ENCODE data around the gene ZC3H7A. TPM values are rescaled to one million over a fixed set of nuclear protein-coding genes. Genes with fewer than 3 reads are reported as not detected.

Gene ZC3H7A
- total and polyA plus RNA-seq, 2 of the 4 experiments (the other 2 are of a cell fraction): 22.2 to 53.9 TPM

- H3K9me1 ChIP-seq (ENCODE audit: insufficient read depth, low read length): peaks cover 10% of the 10 kb centered on the region
- dilution Hi-C loops (cut with HindIII; ENCODE audit: low sequenced_read_pairs, unreplicated experiment) (no loop called here), intact Hi-C loops (cut with micrococcal nuclease) (no loop called here), in situ Hi-C loops (cut with MboI; ENCODE audit: low sequenced_read_pairs) (no loop called here)
- H3K27me3 ChIP-seq (ENCODE audit: control insufficient read depth, insufficient read depth, low read length): no peaks in the 10 kb centered on the region
- no peak overlapping the region; the same call in 1 of the 2 replicates for H3K4me2 ChIP-seq (ENCODE audit: low read depth, low read length)
- no peak overlapping the region for H4K8ac ChIP-seq (ENCODE audit: low read depth in 2 of 2, low read length in 2 of 2)
- POLR2A ChIA-PET (ENCODE audit: unreplicated experiment): no interaction called here
- no peaks in the 10 kb centered on the region for H3K9me3 ChIP-seq (ENCODE audit: control insufficient read depth, insufficient read depth, low read length)
- no peak overlapping the region for H3K23ac ChIP-seq (ENCODE audit: low read depth, low read length)
- H2AK9ac ChIP-seq (replicated peaks; ENCODE audit: low read depth, low read length, poor library complexity): no peak overlapping the region
- DNase-seq (peak; percentile 90), ATAC-seq (ENCODE audit: low read depth) (peak; percentile 71)
- peaks cover 14% of the 10 kb centered on the region for H3K4me1 ChIP-seq (ENCODE audit: control insufficient read depth, insufficient read depth, low read length)
- no peak overlapping the region for H2BK20ac ChIP-seq (ENCODE audit: low read depth, low read length)
- TF ChIP-seq MXI1 (IDR thresholded peaks at IDR 0.05; ENCODE audit: borderline replicate concordance, low read depth, low read length) (no peak), MAFK (IDR thresholded peaks at IDR 0.05; ENCODE audit: low read depth, low read length) (no peak), CEBPB (IDR thresholded peaks at IDR 0.05; ENCODE audit: low read depth, low read length) (peak; percentile 95)
- no peak overlapping the region for H3K27ac ChIP-seq (ENCODE audit: insufficient read depth, low read length)
- CTCF ChIA-PET: interaction anchor here (0.5 to 1.6 kb wide), 3 partner anchors 37 to 91 kb away, joined by 3 to 5 read pairs (median 4); partner anchors contain the start of gene ZC3H7A
- peak overlapping the region; percentile 3 for H2BK5ac ChIP-seq (ENCODE audit: low read depth, low read length, poor library complexity, severe bottlenecking)
- no peak overlapping the region for H3K4ac ChIP-seq (ENCODE audit: low read depth, low read length)
- no peak overlapping the region for H3K9ac ChIP-seq (ENCODE audit: low read depth, low read length)
- H2BK15ac ChIP-seq (ENCODE audit: low read depth, low read length): no peak overlapping the region
- no peak overlapping the region for H3K56ac ChIP-seq (ENCODE audit: extremely low read depth, insufficient read depth, low read length)
- peaks cover 0 to 9% of the 10 kb centered on the region in 2 experiments; a peak in 1 of 4 replicates for H3K79me1 ChIP-seq (ENCODE audit: low read depth in 1 of 2, low read length in 2 of 2)
- H2AK5ac ChIP-seq (ENCODE audit: low read depth, low read length): no peak overlapping the region
- no peak overlapping the region for H2AFZ ChIP-seq (replicated peaks; ENCODE audit: low read length, poor library complexity)
- peaks cover 11% of the 10 kb centered on the region for H4K20me1 ChIP-seq (ENCODE audit: insufficient read depth, low read length)
- no CpG with 5 or more reads among the region's 6 CpGs for WGBS, 2 experiments (ENCODE audit: extremely low coverage in 2 of 2, insufficient read length in 1 of 2)
- no peak overlapping the region for H3K4me3 ChIP-seq (ENCODE audit: insufficient read depth, low read depth, low read length)
- H3K36me3 ChIP-seq (ENCODE audit: control insufficient read depth, insufficient read depth, low read length): peaks cover 26% of the 10 kb centered on the region
- H4K5ac ChIP-seq (ENCODE audit: low read depth, low read length): no peak overlapping the region
- H3K18ac ChIP-seq (ENCODE audit: low read depth, low read length): no peak overlapping the region
- no peak overlapping the region for H3K14ac ChIP-seq (replicated peaks; ENCODE audit: low read depth, low read length)
- no peak overlapping the region for H2BK120ac ChIP-seq (ENCODE audit: low read depth, low read length)
- no TSS peak for BruUV-seq (replicated peaks)
- no peak overlapping the region for H4K91ac ChIP-seq (ENCODE audit: insufficient read depth, low read depth, low read length)
Measured at GRCh38 chr16:11833951-11834695, 37.1 kb upstream of the ZC3H7A start.

Data from IMR-90 (cell line).